MCF 10A (cell line): ENCODE results near the gene BRINP3. TPM values are rescaled to one million over a fixed set of nuclear protein-coding genes. Genes with fewer than 3 reads are reported as not detected.
"Not testable (repeated sequence)": the region's sequence is repeated elsewhere in the genome, so short reads cannot be mapped to it uniquely, and the experiment has no call there.

Experiments used
- BruUV-seq: library from RNA; stranded (reverse); fragments of 400-500 nt; replicated peaks from 2 replicates; lab custom pipeline; 2021; lab: Mats Ljungman, UMichigan
- CTCF ChIA-PET: fragments of 300-600 bp; sonication (Branson Sonifier 250); formaldehyde crosslinking; extraction: SDS; loops from one replicate; lab custom pipeline; 2021; ENCODE audit warnings: antibody characterized with exemption, inconsistent platforms; lab: Yijun Ruan, JAX
- POLR2A ChIA-PET: fragments of 300-600, 350-650 bp; sonication (Branson Sonifier 250); formaldehyde crosslinking; extraction: SDS; loops from one replicate; lab custom pipeline; 2020; ENCODE audit warnings: antibody characterized with exemption, inconsistent platforms; lab: Yijun Ruan, JAX
- DNase-seq: peaks from one replicate; pipeline ENCODE4 v3.0.0-alpha.2; 2018; ENCODE audit not compliant: unreplicated experiment
- H3K27ac Mint-ChIP-seq: one replicate; pipeline ENCODE4 v1.8.0; 2022; ENCODE audit warnings: mild to moderate bottlenecking, low read depth, mixed read lengths; ENCODE audit not compliant: unreplicated experiment
- H3K27me3 Mint-ChIP-seq: one replicate; pipeline ENCODE4 v1.8.0; 2022; ENCODE audit warnings: mixed read lengths; ENCODE audit not compliant: insufficient read depth, unreplicated experiment
- H3K36me3 Mint-ChIP-seq: one replicate; pipeline ENCODE4 v1.8.0; 2022; ENCODE audit warnings: mild to moderate bottlenecking, moderate library complexity, mixed read lengths; ENCODE audit not compliant: insufficient read depth, unreplicated experiment
- H3K4me1 Mint-ChIP-seq: one replicate; pipeline ENCODE4 v1.8.0; 2022; ENCODE audit warnings: mixed read lengths; ENCODE audit not compliant: insufficient read depth, unreplicated experiment
- H3K4me3 Mint-ChIP-seq: one replicate; pipeline ENCODE4 v1.8.0; 2022; ENCODE audit warnings: mild to moderate bottlenecking, moderate library complexity, mixed read lengths; ENCODE audit not compliant: unreplicated experiment
- H3K9me3 Mint-ChIP-seq: one replicate; pipeline ENCODE4 v1.8.0; 2022; ENCODE audit warnings: mixed read lengths; ENCODE audit not compliant: unreplicated experiment
- CTCF ChIP-seq: fragments of 200-600 bp; IDR thresholded peaks from one replicate; pipeline ENCODE4 v1.8.0; 2022; ENCODE audit warnings: antibody characterized with exemption, mild to moderate bottlenecking; ENCODE audit not compliant: unreplicated experiment
- intact Hi-C: fragments of 100-400 bp; cut with micrococcal nuclease; formaldehyde crosslinking; loops from 2 replicates; pipeline ENCODE4 v1.14.1; 2022
- total RNA-seq: library from RNA; stranded (reverse); gene quantifications from 2 replicates; pipeline ENCODE4 v1.2.3, GENCODE V29; 2022

BRINP3 gene
- total RNA-seq, 1 experiment from 2014 or later: 0.26 TPM

GRCh38 chr1:190124068-190124467 is 353.6 kb downstream of the BRINP3 start:
- no peaks in the 10 kb centered on the region for H3K9me3 Mint-ChIP-seq
- ChIA-PET CTCF (no interaction called here), POLR2A (interaction anchor here (0.6 kb wide), 1 partner anchor 23 kb away, joined by 4 read pairs; no protein-coding TSS in a partner anchor)
- H3K4me3 Mint-ChIP-seq: no peak overlapping the region
- no peaks in the 10 kb centered on the region for H3K4me1 Mint-ChIP-seq
- H3K27me3 Mint-ChIP-seq: no peaks in the 10 kb centered on the region
- H3K27ac Mint-ChIP-seq: no peak overlapping the region
- H3K36me3 Mint-ChIP-seq: no peaks in the 10 kb centered on the region
- intact Hi-C loops: no loop called here
- no peak for DNase-seq
- no peak for TF ChIP-seq CTCF
- no TSS peak for BruUV-seq

- CTCF ChIA-PET, intact Hi-C loops, H3K4me1 Mint-ChIP-seq, H3K27me3 Mint-ChIP-seq, DNase-seq, H3K9me3 Mint-ChIP-seq, H3K36me3 Mint-ChIP-seq, H3K4me3 Mint-ChIP-seq, BruUV-seq, H3K27ac Mint-ChIP-seq, POLR2A ChIA-PET: not testable (repeated sequence)
Measured at GRCh38 chr1:190120564-190120963, 357.1 kb downstream of the BRINP3 start.

DNA sequence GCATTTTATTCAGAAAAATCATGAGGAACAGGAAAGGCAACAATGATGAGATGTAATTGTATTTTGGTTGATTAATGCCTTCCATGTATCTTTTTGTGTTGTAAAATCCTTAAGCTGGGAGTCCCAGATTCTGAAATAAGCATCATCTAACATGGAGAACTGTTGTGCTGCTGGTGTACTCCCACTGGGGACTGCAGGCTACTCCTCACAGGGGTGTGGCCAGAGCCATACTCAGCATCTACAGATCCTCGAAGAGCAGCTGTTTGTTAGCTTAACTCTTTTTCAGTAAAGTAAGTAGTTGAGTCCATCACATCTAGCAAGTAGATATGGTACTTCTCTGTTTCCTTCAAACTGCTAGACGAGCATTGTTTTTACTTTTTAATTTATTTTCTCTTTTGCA is 358.0 kb downstream of the BRINP3 start:
- no peaks in the 10 kb centered on the region for H3K36me3 Mint-ChIP-seq
- H3K4me1 Mint-ChIP-seq: no peaks in the 10 kb centered on the region
- no peaks in the 10 kb centered on the region for H3K9me3 Mint-ChIP-seq
- ChIA-PET POLR2A (interaction anchor here (0.7 kb wide), 1 partner anchor 66 kb away, joined by 3 read pairs; no protein-coding TSS in a partner anchor), CTCF (interaction anchor here (0.6 kb wide), 4 partner anchors 10 to 446 kb away, joined by 3 to 5 read pairs (median 3); no protein-coding TSS in a partner anchor)
- intact Hi-C loops: no loop called here
- TF ChIP-seq CTCF: no peak
- no peak overlapping the region for H3K27ac Mint-ChIP-seq
- BruUV-seq: no TSS peak
- DNase-seq: no peak
- no peak overlapping the region for H3K4me3 Mint-ChIP-seq
- H3K27me3 Mint-ChIP-seq: no peaks in the 10 kb centered on the region

DNA sequence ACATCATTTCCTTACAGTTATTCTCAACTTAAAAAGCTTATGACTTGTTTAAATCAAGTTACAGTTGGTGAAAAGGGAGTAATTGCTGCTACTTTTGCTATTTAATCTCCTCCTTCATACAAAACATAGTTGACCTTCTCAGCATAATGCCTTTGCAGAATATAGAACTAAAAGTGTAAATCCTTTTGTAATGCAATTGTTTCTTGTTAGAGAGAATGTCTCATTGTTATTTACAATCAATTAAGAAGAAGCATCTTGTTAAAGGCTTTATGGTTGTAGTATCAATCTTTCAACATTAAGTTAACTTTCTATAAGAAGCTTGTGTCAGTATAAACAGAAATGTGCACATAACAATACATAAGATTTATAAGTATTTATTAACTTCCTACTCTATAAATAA is 360.7 kb downstream of the BRINP3 start:
- CTCF ChIA-PET: no interaction called here

More for the DNA sequence above, 360.7 kb downstream of the BRINP3 start:
- H3K27ac Mint-ChIP-seq: no peak overlapping the region
- no peaks in the 10 kb centered on the region for H3K4me1 Mint-ChIP-seq
- H3K4me3 Mint-ChIP-seq: no peak overlapping the region
- POLR2A ChIA-PET: no interaction called here
- H3K27me3 Mint-ChIP-seq: no peaks in the 10 kb centered on the region
- BruUV-seq: no TSS peak
- no peaks in the 10 kb centered on the region for H3K9me3 Mint-ChIP-seq
- no peak for DNase-seq
- TF ChIP-seq CTCF: no peak
- no peaks in the 10 kb centered on the region for H3K36me3 Mint-ChIP-seq
- intact Hi-C loops: no loop called here
